Lung (tissue), 12 donors: ENCODE data around the gene EPS8. TPM values are rescaled to one million over a fixed set of nuclear protein-coding genes. Genes with fewer than 3 reads are reported as not detected.
"Not testable (repeated sequence)": the region's sequence is repeated elsewhere in the genome, so short reads cannot be mapped to it uniquely, and the experiment has no call there.

Experiments used
- ATAC-seq: fragments of 200-7000 bp; cut with Tn5 transposase; one replicate; pipeline ENCODE4 v1.9.1; 2020; ENCODE audit warnings: moderate number of reproducible peaks; ENCODE audit not compliant: insufficient read depth, low FRiP score
- DNase-seq, 3 donors: peaks; one replicate each; pipeline ENCODE4 v3.0.0-alpha.2; 2013 to 2017
- H3K27ac ChIP-seq, 2 donors: one replicate each; pipeline ENCODE4 v1.5.1; 2013; ENCODE audit warnings: mild to moderate bottlenecking in 2 of 2, moderate library complexity in 2 of 2, control low read depth in 1 of 2, inconsistent platforms in 1 of 2, low read depth in 1 of 2, low read length in 1 of 2
- H3K27me3 ChIP-seq, 3 donors: one replicate each; pipeline ENCODE4 v1.5.1; 2013; ENCODE audit warnings: low read length in 2 of 3; ENCODE audit not compliant: control insufficient read depth in 3 of 3, insufficient read depth in 3 of 3
- H3K36me3 ChIP-seq, 4 donors: one replicate each; pipeline ENCODE4 v1.5.1; 2013; ENCODE audit warnings: low read length in 4 of 4, mild to moderate bottlenecking in 1 of 4, moderate library complexity in 1 of 4; ENCODE audit not compliant: control insufficient read depth in 4 of 4, insufficient read depth in 4 of 4
- H3K4me1 ChIP-seq, 5 donors: one replicate each; pipeline ENCODE4 v1.5.1; 2013; ENCODE audit warnings: low read length in 5 of 5, mild to moderate bottlenecking in 2 of 5, moderate library complexity in 1 of 5; ENCODE audit not compliant: control insufficient read depth in 5 of 5, insufficient read depth in 5 of 5
- H3K4me3 ChIP-seq: one replicate; pipeline ENCODE4 v1.5.1; 2013; ENCODE audit warnings: mild to moderate bottlenecking, control low read depth, moderate library complexity
- H3K9ac ChIP-seq, 2 donors: one replicate each; pipeline ENCODE4 v1.5.1; 2013; ENCODE audit warnings: low read length in 2 of 2, control low read depth in 1 of 2; ENCODE audit not compliant: insufficient read depth in 1 of 2
- H3K9me3 ChIP-seq, 4 donors: one replicate each; pipeline ENCODE4 v1.5.1; 2013; ENCODE audit warnings: low read length in 3 of 4, mild to moderate bottlenecking in 1 of 4, moderate library complexity in 1 of 4; ENCODE audit not compliant: control insufficient read depth in 4 of 4, insufficient read depth in 3 of 4
- CTCF ChIP-seq: IDR thresholded peaks from 2 replicates; pipeline ENCODE4 v1.5.1; 2012; ENCODE audit warnings: mild to moderate bottlenecking; ENCODE audit errors: control extremely low read depth, extremely low read depth
- WGBS, 2 donors: extraction: QIAGEN DNeasy Blood & Tissue Kit; methylation state at CpG; one replicate each; pipeline ENCODE4 v1.1.7; 2013; 5-methylcytosine and 5-hydroxymethylcytosine counted together
- polyA plus RNA-seq, 2 donors: library from polyadenylated mRNA; stranded (reverse); fragments of 200-250 nt; gene quantifications; one replicate each; pipeline ENCODE4 v1.2.1, GENCODE V29; 2013
- total RNA-seq, 2 donors: library from RNA; depleted of rRNA in 1 of 2; stranded (reverse); fragments of >200 nt in 1 of 2; gene quantifications; one replicate each; pipeline ENCODE4 v1.2.1, GENCODE V29; 2014 to 2021
- donor health status: control.
- donor health status: control.
- donor health status: Bipolar disorder and iron deficiency.
- donor health status: healthy.
- donor health status: DM: yes; HTN: yes; CAD: no.

Gene EPS8
- total and polyA plus RNA-seq, 4 donors: 30.1 to 153 (median 48.9) TPM

DNA sequence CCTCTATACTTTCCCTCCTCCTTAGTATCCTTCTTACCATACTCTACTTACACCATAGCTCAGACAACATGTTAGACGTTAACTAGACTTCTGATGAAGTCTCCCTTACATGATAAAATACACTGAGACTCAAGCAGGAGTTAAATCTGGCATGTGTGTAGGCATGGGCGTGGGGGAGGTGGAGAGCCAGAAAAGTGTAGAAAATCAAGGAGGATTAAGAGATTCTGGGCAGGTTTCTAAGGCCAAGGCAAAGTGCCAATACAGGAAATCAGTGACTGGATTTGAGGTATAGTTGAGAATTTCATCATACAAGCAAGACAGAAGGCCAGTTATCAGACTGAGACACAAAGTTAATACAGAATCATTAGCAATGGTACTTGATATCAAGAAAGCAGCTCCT lies 37.4 kb downstream of the EPS8 start:
- H3K9me3 ChIP-seq: no peaks in the 10 kb centered on the region
- H3K9ac ChIP-seq: no peak overlapping the region
- no peaks in the 10 kb centered on the region for H3K27me3 ChIP-seq
- no peak for TF ChIP-seq CTCF
- ATAC-seq (no peak), DNase-seq (no peak)
- peaks cover 0 to 5% (median 2%) of the 10 kb centered on the region in 5 donors for H3K4me1 ChIP-seq
- no peaks in the 10 kb centered on the region for H3K36me3 ChIP-seq
- no peak overlapping the region for H3K4me3 ChIP-seq
- WGBS, 2 donors: 74 to 85% methylated on average over 2 of the region's 2 CpGs
- H3K27ac ChIP-seq: no peak overlapping the region

- no peak overlapping the region for H3K27ac ChIP-seq
- no peaks in the 10 kb centered on the region for H3K27me3 ChIP-seq
- WGBS, 2 donors: 52 to 69% methylated on average over 4 of the region's 4 CpGs
- H3K36me3 ChIP-seq: no peaks in the 10 kb centered on the region
- peaks cover 0 to 5% (median 2%) of the 10 kb centered on the region in 5 donors for H3K4me1 ChIP-seq
- DNase-seq: no peak
- ATAC-seq: no peak
- no peak overlapping the region for H3K4me3 ChIP-seq
- no peaks in the 10 kb centered on the region for H3K9me3 ChIP-seq
- TF ChIP-seq CTCF: no peak
- no peak overlapping the region for H3K9ac ChIP-seq
Measured at GRCh38 chr12:15749937-15750336, 39.3 kb downstream of the EPS8 start.

DNA sequence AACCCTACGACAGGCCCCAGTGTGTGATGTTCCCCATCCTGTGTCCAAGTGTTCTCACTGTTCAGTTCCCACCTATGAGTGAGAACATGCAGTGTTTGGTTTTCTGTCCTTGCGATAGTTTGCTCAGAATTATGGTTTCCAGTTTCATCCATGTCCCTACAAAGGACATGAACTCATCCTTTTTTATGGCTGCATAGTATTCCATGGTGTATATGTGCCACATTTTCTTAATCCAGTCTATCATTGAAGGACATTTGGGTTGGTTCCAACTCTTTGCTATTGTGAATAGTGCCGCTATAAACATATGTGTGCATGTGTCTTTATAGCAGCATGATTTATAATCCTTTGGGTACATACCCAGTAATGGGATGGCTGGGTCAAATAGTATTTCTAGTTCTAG lies 47.3 kb downstream of the EPS8 start:
- not testable (repeated sequence) for H3K4me1 ChIP-seq, H3K9me3 ChIP-seq, H3K4me3 ChIP-seq, DNase-seq, H3K36me3 ChIP-seq, H3K9ac ChIP-seq, H3K27ac ChIP-seq, H3K27me3 ChIP-seq, ATAC-seq
- WGBS, 2 donors: 96 to 99% methylated on average over 3 of the region's 3 CpGs

DNA sequence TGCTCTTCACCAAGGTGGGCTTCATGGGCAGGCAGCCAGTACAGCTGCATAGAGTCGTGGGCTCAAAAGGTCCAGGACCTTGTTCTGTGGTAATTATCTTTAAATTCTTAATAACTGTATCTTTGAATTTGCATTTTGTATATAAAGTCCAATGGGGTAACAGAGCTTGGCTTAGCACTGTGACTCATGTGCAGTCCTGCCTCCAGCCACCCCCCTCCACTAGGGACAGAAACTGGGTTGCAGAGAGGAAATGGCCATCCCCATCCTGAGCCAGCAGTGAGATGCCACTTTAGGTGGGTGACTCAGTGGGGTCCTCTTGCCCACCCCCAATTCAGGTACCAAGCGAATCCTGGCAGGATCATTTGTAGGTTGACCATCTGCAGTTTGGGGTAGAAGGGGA lies 48.1 kb downstream of the EPS8 start:
- WGBS, 2 donors: 86 to 92% methylated on average over 2 of the region's 2 CpGs
- ATAC-seq (no peak), DNase-seq (no peak)
- TF ChIP-seq CTCF: no peak
- Histone ChIP-seq H3K4me3 (no peak overlapping the region), H3K27me3 (no peaks in the 10 kb centered on the region), H3K4me1 (no peaks in the 10 kb centered on the region), H3K27ac (no peak overlapping the region), H3K9ac (no peak overlapping the region), H3K9me3 (no peaks in the 10 kb centered on the region), H3K36me3 (no peaks in the 10 kb centered on the region)

GRCh38 chr12:15740389-15740788 lies 48.8 kb downstream of the EPS8 start:
- WGBS, 2 donors: 96 to 99% methylated on average over 5 of the region's 5 CpGs
- H3K9me3 ChIP-seq: not testable (repeated sequence)

More at GRCh38 chr12:15740389-15740788, 48.8 kb downstream of the EPS8 start:
- DNase-seq, H3K36me3 ChIP-seq, H3K4me3 ChIP-seq, H3K4me1 ChIP-seq, H3K27me3 ChIP-seq, ATAC-seq, H3K9ac ChIP-seq, H3K27ac ChIP-seq: not testable (repeated sequence)
